ENCODE data around the gene SPAG5.

The SPAG5 gene

GRCh38 chr17:28598799-28599310, at the start of gene SPAG5:
Gene SPAG5, minus strand, starts transcription at chr17:28599025. Its CDS starts 79 bp downstream, at chr17:28598946.
- Mint-ChIP-seq H3K4me3 (peak within 1 kb of the TSS; percentile 96), H3K27me3 (ENCODE audit: low read depth, poor library complexity) (no peaks in the 10 kb centered on the region), H3K9me3 (no peaks in the 10 kb centered on the region), H3K27ac (peak within 1 kb of the TSS; percentile 98), H3K36me3 (ENCODE audit: low read depth) (peaks cover 35% of the 10 kb centered on the region), H3K4me1 (peaks cover 26% of the 10 kb centered on the region)
- TF ChIP-seq CTCF (IDR thresholded peaks at IDR 0.05): no peak
- DNase-seq: peak; percentile 93

DNA sequence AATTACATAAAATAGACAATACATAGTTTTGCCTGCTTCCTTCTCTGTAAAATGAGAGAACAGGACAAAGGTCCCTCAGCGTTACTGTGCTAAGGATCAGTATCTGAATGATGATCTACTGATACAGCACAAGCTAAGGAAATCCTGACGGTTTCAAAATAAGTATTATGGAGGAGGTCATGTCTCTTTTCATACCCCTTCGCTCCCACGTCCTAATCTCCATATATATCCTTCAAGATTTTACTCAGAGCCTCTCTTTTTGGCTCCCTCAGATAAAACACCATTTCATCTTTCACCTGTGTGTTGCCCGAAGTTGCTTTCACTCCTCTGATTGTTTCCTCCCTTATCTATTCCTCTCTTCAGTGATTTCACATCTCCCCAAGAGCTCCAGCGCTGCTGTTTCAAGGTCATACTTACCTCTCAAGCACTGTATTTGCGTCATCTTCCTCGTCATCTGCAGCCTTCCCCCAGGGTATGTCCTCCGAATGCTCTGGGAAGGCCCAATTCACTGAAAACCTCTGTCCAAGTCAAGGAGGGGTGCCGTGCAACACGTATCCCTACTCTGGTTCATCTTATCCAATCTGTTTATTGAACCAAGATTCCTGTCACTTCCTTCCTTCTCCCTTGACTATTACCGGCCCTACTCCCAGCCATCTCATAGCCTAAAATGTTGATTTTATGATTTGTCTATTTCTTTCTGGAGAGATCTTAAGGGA, 47.4 kb upstream of the SPAG5 start:
- no peak for DNase-seq
- Mint-ChIP-seq H3K27me3 (ENCODE audit: low read depth, poor library complexity) (no peaks in the 10 kb centered on the region), H3K27ac (peak overlapping the region; percentile 11), H3K36me3 (ENCODE audit: low read depth) (peaks cover 40% of the 10 kb centered on the region), H3K4me1 (peaks cover 35% of the 10 kb centered on the region), H3K9me3 (no peaks in the 10 kb centered on the region), H3K4me3 (peak overlapping the region; percentile 72)
- no peak for TF ChIP-seq CTCF (IDR thresholded peaks at IDR 0.05)

DNA sequence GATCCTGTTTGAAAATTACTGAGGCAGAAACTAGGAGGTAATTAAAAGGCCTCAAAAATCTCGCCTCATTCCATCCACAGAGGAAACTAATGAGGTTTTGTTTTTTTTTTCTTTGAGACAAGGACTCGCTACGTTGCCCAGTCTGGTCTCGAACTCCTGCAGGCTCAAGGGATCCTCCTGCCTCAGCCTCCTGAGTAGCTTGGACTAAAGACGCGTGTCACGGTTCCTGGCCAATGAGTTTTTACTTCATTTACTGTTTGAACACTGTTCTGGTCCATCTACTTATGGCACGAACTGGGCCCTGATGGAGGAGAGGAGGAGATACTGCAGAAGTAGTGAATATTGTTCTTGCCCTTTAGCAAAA, 46.7 kb upstream of the SPAG5 start:
- peak overlapping the region; percentile 72 for H3K4me3 Mint-ChIP-seq
- DNase-seq: peak; percentile 5
- H3K27ac Mint-ChIP-seq: no peak overlapping the region
- peaks cover 41% of the 10 kb centered on the region for H3K36me3 Mint-ChIP-seq (ENCODE audit: low read depth)
- TF ChIP-seq CTCF (IDR thresholded peaks at IDR 0.05): no peak
- no peaks in the 10 kb centered on the region for H3K9me3 Mint-ChIP-seq
- H3K4me1 Mint-ChIP-seq: peaks cover 35% of the 10 kb centered on the region
- no peaks in the 10 kb centered on the region for H3K27me3 Mint-ChIP-seq (ENCODE audit: low read depth, poor library complexity)

GRCh38 chr17:28644787-28645575, 46.2 kb upstream of the SPAG5 start, which contains the start of gene BLTP2:
Gene BLTP2, minus strand, starts transcription at chr17:28645158. Its CDS starts 102 bp downstream, at chr17:28645056.
- H3K9me3 Mint-ChIP-seq: no peaks in the 10 kb centered on the region
- no peak for TF ChIP-seq CTCF (IDR thresholded peaks at IDR 0.05)
- H3K27ac Mint-ChIP-seq: peak within 1 kb of the TSS; percentile 6
- H3K36me3 Mint-ChIP-seq (ENCODE audit: low read depth): peaks cover 46% of the 10 kb centered on the region
- H3K27me3 Mint-ChIP-seq (ENCODE audit: low read depth, poor library complexity): no peaks in the 10 kb centered on the region
- peak within 1 kb of the TSS; percentile 91 for H3K4me3 Mint-ChIP-seq
- peaks cover 35% of the 10 kb centered on the region for H3K4me1 Mint-ChIP-seq
- peak; percentile 94 for DNase-seq

DNA sequence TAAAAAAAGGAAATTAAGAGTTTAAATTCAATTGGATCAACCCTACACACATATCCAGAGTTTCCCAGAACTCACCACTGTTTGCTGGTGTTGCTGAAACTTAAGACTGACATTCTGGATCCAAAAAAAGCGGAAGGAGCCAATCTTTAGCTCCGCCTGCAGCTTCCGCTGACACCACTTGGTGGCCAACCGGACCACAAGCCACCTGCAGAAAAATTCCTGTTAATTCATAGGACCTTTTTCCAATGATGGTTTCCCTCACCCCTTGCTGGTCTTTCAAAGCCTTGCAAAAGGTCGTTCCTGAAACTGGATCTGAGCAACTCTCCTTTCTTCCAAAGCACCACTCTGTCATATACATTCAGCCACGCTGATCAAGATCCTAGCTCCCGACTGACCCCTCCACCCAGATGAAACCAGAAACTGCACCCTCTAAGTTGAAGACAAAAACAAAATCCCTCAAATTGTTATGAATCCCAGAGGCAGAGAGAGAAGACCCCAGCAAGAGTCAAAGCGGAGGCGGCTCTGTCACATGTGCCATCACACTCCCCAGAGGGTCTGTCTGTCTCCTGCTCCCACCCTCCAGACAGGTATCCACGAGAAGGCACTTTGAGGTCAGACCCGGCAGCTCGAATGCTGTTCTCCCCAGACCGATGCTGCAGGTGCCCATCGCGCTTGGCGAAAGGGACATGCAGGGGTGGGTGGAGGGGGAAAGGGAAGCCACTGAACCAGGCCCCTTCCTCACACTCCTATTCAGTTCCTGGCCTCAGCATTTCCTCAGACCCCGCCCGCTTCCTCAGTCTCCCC, 45.4 kb upstream of the SPAG5 start:
- Mint-ChIP-seq H3K4me3 (peak overlapping the region; percentile 91), H3K9me3 (no peaks in the 10 kb centered on the region), H3K4me1 (peaks cover 35% of the 10 kb centered on the region), H3K27ac (peak overlapping the region; percentile 6), H3K27me3 (ENCODE audit: low read depth, poor library complexity) (no peaks in the 10 kb centered on the region), H3K36me3 (ENCODE audit: low read depth) (peaks cover 52% of the 10 kb centered on the region)
- TF ChIP-seq CTCF (IDR thresholded peaks at IDR 0.05): peak; percentile 62
- DNase-seq: peak; percentile 49
